NCI-H748 treated with DMSO at 0.1 percent for 48 hours (cell line): ENCODE results near the gene TRIM8.

ENCODE experiments used
- DNase-seq: peaks from one replicate; lab custom pipeline; 2025; lab: John Stamatoyannopoulos, UW

Gene TRIM8

DNA sequence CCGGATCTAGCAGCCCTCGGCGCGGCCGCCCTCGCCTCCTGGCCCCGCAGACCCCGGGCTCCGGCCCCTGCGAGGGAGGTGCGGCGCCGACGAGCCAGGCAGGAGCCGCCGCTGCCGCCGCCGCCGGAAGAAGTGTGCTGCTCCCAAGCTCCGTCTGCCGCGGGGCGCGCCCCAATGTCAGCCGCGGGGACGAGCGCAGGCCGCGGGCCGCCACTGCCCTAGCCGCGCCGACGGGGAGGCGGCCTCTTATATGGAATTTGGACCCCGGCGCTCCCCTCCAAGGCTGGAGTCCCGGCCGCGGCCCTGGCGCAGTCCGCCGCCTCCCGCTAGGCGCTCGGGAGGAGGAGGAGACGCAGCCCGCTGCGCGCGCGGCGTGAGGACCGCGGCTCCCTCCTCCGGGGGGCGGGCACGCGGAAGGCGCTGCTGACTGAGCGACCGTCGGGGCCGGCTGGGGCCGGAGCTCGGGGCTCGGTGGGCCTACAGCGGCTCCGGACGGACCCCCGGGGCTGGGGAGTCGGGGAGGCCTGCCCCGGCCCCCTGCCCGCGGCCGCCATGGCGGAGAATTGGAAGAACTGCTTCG is at the start of gene TRIM8:
Gene TRIM8 (plus strand): TSS at position 414 of the 580 bp plus-strand sequence. CDS start 139 bp downstream, at position 553.
- no peak for DNase-seq

DNA sequence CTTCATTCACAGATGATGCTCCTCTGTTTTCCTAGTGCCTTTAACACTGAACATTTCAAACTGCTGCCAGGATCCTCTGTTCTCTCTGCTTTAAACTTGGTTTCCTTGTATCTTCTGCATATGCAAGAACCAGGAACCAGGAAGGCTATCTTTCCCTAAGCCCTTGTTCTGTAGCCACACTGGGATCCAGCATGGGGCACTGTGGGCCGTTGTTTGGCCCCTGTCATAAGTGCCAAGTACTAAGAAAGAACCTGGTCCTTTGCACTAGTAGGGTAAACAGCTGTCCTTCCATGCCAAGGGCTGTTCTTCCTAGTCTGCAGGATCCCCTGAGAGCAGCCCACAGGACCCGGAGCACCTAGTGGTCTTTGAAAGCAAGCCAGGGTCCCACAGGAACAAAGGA is 49.0 kb upstream of the TRIM8 start:
- no peak for DNase-seq

- DNase-seq = no peak
Measured at GRCh38 chr10:102595897-102596296, 48.4 kb upstream of the TRIM8 start.

GRCh38 chr10:102596506-102596971 is 47.7 kb upstream of the TRIM8 start:
- peak; percentile 26 for DNase-seq

GRCh38 chr10:102597131-102597991 is 46.9 kb upstream of the TRIM8 start:
- DNase-seq = no peak

GRCh38 chr10:102598243-102598642 is 46.0 kb upstream of the TRIM8 start:
- no peak for DNase-seq

DNA sequence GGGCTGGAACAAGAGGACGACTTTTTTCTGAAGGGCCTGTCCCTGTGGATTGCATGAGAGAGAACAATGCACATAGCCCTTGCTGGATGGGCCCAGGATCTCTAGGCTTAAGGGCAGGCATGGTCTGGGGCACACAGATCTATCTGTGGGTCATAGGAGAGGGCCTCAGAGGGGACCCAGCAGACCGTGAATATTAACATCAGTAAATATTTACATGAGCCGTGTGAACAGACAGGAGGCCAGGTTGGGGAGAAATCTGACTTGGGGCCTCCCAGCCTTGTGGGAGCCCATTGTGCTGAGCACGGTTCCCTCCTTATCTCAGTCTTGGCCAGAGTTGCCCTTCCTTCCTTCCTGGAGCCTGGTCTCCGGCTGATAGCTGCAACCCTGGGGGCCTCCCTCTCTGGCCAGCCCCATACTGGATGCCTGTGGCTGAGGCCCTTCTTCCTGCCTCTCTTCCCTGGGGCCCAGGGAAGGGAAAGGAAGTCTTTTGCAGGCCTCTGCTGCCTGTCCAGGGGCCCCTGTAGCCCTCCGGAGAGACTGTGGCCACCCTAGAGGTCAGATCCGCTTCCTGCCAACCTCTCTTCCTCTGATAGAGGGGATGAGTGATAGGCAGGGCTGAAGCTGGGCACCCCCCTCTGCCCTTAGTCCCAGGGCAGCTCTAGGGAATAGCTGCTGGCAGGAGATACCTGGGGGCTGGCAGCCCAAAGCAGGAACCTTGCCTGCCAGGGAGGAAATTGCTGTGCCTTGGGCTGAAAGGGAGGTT is 44.5 kb upstream of the TRIM8 start:
- no peak for DNase-seq

- no peak for DNase-seq
Measured at GRCh38 chr10:102600816-102601215, 43.5 kb upstream of the TRIM8 start.

DNA sequence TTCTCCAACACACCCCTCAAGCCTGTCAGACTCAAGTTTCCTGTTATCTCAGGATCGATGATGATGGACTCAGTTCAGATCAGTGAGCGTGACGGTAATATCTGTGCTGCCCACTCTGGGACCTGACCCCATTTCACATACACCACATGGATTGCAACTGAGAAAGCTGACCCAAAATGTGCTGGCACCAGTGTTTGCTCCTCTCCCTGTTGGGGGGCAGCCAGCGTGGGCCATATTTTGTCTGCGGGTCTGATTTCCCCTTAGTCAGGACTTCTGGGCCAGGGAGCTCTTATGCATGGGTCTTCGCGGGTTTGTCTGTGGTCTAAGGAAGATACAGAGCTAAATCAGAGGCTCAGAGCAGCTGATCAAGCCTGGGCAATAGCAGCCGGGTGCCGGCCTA is 42.6 kb upstream of the TRIM8 start:
- DNase-seq = no peak

DNA sequence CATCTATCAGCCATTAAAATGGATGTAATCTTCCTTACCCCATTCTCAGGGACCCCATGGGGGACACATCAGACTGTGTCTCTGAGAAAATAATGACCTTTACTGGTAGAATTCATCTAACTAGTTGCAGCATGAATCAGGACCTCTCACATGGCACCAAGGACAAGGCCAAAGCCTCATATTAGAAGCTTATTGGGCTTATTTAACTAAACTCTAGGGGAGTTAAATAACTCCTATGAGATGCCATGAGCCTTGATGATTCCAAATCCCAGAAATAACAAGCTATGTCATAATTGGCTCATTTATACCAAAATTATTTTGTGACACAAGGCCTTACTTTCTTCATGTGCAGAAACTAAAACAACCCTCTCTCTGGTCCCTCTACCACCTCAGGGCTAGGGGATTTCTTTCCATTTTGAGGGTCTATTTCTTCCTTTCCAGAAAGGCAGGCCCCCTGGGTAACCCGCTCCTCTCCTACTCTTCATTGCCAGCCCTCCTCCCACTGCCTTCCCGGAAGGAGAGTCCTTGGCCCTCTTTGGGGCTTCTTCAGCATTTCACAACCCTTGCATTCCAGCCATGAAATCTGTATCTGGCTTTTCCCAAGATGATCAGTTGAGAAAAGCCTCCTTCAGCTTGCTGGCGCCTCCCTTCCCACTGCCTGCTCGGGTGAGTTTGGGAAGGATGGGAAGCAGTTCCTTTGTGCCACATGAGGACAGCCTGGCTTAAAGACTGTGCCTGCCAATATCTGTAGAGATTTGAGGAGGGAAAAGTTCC is 41.8 kb upstream of the TRIM8 start:
- DNase-seq = no peak

DNA sequence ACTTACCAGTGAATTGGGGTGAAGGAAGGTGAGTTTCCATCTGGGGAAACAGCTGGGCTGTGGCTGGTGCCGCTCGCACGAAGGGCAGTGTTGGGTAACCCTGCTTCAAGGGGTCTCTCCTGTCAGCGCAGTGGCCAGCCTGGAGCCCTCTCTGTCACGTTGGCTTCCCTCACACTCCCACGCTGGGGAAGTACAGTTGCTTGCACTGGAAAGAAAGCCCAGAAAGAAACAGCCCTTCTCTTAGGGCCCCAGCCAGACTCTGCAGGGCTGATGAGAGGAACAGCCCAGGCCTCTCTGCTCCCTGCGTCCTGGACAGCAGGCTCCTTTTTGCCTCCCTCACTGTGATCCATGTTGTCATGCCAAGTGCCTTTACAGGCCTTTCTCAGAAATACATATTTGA is 40.3 kb upstream of the TRIM8 start:
- no peak for DNase-seq

DNA sequence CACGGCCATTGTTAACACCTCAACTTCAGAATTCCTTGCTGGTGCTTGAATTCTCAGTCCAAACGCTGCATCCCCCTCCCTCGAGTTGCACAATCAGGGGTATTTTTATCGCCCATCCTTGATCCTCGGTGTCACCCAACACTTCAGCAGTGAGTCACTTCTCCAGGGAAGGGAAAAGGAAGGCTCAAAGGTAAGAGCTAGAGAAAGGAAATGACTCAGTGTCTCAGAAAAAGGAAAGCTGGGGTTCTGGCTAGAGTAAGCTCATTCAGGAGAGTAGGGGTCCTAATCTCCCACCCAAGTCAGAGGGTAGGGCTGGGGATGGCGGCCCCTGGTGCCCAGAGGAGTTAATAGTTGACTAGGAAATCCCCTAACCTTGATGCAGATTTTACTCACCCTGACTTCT is 39.8 kb upstream of the TRIM8 start:
- no peak for DNase-seq

GRCh38 chr10:102605712-102606111 is 38.6 kb upstream of the TRIM8 start:
- no peak for DNase-seq

- DNase-seq = no peak
Measured at GRCh38 chr10:102608487-102608886, 35.8 kb upstream of the TRIM8 start.

- DNase-seq = no peak
Measured at GRCh38 chr10:102610441-102610887, 33.8 kb upstream of the TRIM8 start.

- DNase-seq = no peak
Measured at GRCh38 chr10:102611514-102612087, 32.7 kb upstream of the TRIM8 start.

DNA sequence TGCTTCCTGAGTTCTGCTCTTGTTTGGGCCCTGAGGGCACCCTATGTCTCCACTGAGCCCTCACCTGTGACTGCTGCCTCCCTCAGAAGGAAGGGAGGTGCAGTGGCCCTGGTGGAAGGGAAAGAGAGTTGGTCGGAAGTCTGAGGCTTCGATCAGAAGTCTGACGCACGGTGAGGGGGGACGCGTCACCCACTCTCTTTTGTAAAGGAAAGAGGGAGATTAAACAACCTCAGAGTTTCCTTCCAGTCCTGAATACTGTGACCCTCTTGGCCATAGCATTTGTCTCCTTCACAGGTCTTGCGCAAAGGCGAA is 31.4 kb upstream of the TRIM8 start:
- DNase-seq = no peak

GRCh38 chr10:102613286-102613685 is 31.0 kb upstream of the TRIM8 start:
- no peak for DNase-seq

DNA sequence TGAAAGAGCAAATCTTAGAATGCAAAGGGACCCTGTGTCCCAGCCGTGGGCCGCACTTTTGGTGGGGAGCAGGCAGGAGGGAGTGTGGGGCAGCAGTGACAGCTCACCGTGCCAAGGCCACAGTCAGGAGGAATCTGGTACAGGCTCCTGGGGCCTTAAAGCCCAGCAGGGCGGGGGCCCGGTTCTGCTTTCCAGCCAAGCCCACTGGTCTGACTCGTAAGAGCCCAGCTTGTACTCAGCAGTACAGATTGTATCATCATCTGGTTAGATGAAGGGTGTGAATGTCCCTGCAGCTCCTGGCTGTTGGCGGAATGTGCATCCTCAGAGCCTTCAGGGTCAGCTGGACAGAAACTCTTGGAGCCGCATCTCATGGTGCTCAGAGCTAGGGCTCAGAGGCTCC is 30.5 kb upstream of the TRIM8 start:
- no peak for DNase-seq

DNA sequence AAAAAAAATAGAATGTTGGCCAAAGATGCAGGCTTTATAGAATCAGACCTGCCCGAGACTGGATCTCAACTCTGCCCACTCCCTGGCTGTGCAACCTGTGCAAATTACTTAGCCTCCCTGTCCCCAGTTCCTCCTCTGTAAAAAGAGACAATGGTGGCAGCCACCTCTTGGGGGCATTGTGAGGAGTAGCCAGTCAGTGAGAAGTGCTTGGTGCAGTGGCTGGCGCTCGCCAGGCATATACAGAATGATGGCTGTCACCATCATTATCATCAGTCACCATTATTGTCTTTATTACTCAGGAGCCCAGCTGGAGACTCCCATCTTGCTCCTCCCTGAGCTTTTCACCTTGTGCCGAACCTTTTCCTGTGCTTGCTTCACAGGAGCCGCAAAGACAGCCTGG is 29.4 kb upstream of the TRIM8 start:
- no peak for DNase-seq

- DNase-seq = no peak
Measured at GRCh38 chr10:102615361-102615760, 28.9 kb upstream of the TRIM8 start.
